PC-3 (cell line): ENCODE results near the gene CTNND1. TPM values are rescaled to one million over a fixed set of nuclear protein-coding genes. Genes with fewer than 3 reads are reported as not detected.

Experiments
- ATAC-seq: fragments of 200-7000 bp; cut with Tn5 transposase; 2 replicates; pipeline ENCODE4 v1.9.1; 2020; ENCODE audit warnings: mild to moderate bottlenecking, moderate library complexity
- BruUV-seq: library from RNA; stranded (reverse); fragments of 400-500 nt; replicated peaks from 2 replicates; lab custom pipeline; 2021; lab: Mats Ljungman, UMichigan
- CTCF ChIA-PET: fragments of 300-600 bp; sonication (Branson Sonifier 250); formaldehyde crosslinking; loops from one replicate; lab custom pipeline; 2022; ENCODE audit warnings: antibody characterized with exemption; lab: Charles Lee
- POLR2A ChIA-PET: fragments of 300-600 bp; sonication (Branson Sonifier 250); formaldehyde crosslinking; loops from one replicate; lab custom pipeline; 2022; ENCODE audit warnings: antibody characterized with exemption; ENCODE audit not compliant: unreplicated experiment; lab: Charles Lee
- DNase-seq: peaks from one replicate; pipeline ENCODE4 v3.0.0-alpha.2; 2015
- H2AFZ ChIP-seq: fragments of 300-600 bp; sonication (generic); 2 replicates; pipeline ENCODE4 v1.6.0; 2016; ENCODE audit warnings: antibody characterized with exemption, low read length
- H3F3A ChIP-seq: fragments of 300-600 bp; sonication (generic); one replicate; pipeline ENCODE4 v1.6.0; 2017; ENCODE audit warnings: antibody characterized with exemption, low read length, control low read depth, mild to moderate bottlenecking; ENCODE audit not compliant: unreplicated experiment
- H3K27ac ChIP-seq: fragments of 300-600 bp; sonication (generic); 2 replicates; pipeline ENCODE4 v1.5.1; 2016; ENCODE audit warnings: mild to moderate bottlenecking, low read length
- H3K27me3 ChIP-seq: fragments of 300-600 bp; sonication (generic); 2 replicates; pipeline ENCODE4 v1.6.1; 2016; ENCODE audit warnings: low read length, mixed read lengths
- H3K36me3 ChIP-seq: fragments of 300-600 bp; sonication (generic); 2 replicates; pipeline ENCODE4 v1.6.1; 2016; ENCODE audit warnings: low read depth, mixed run types, low read length, mixed read lengths
- H3K4me1 ChIP-seq: fragments of 300-600 bp; sonication (generic); 2 replicates; pipeline ENCODE4 v1.5.1; 2016; ENCODE audit warnings: low read length; ENCODE audit not compliant: insufficient read depth
- H3K4me2 ChIP-seq: fragments of 300-600 bp; sonication (generic); 2 replicates; pipeline ENCODE4 v1.6.0; 2016; ENCODE audit warnings: low read length
- H3K4me3 ChIP-seq: fragments of 300-600 bp; sonication (generic); 2 replicates; pipeline ENCODE4 v1.5.1; 2016; ENCODE audit warnings: mild to moderate bottlenecking, low read length, mixed read lengths
- H3K79me2 ChIP-seq: fragments of 300-600 bp; sonication (generic); 2 replicates; pipeline ENCODE4 v1.6.1; 2017; ENCODE audit warnings: low read length, mixed read lengths
- H3K9ac ChIP-seq: fragments of 300-600 bp; sonication (generic); 2 replicates; pipeline ENCODE4 v1.6.0; 2016; ENCODE audit warnings: mild to moderate bottlenecking, low read length
- H3K9me2 ChIP-seq: fragments of 300-600 bp; sonication (generic); replicated peaks from 2 replicates; pipeline ENCODE4 v1.6.1; 2016; ENCODE audit warnings: mixed run types, low read length, mixed read lengths
- H3K9me3 ChIP-seq: fragments of 300-600 bp; sonication (generic); 2 replicates; pipeline ENCODE4 v1.6.1; 2016; ENCODE audit warnings: low read length, mixed read lengths
- H4K20me1 ChIP-seq: fragments of 300-600 bp; sonication (generic); 2 replicates; pipeline ENCODE4 v1.6.1; 2016; ENCODE audit warnings: low read length, mixed read lengths
- EZH2 ChIP-seq: fragments of 300-600 bp; sonication (generic); IDR thresholded peaks from one replicate; pipeline ENCODE4 v1.6.1; 2017; ENCODE audit warnings: antibody characterized with exemption, mild to moderate bottlenecking, low read length; ENCODE audit not compliant: unreplicated experiment
- EZH2phosphoT487 ChIP-seq: fragments of 300-600 bp; sonication (generic); IDR thresholded peaks from 2 replicates; pipeline ENCODE4 v1.6.1; 2018; ENCODE audit warnings: mild to moderate bottlenecking, antibody characterized with exemption, low read length, borderline replicate concordance
- intact Hi-C: fragments of 100-400 bp; cut with micrococcal nuclease; formaldehyde crosslinking; loops from 2 replicates; pipeline ENCODE4 v1.9.0; 2023
- total RNA-seq: library from RNA; depleted of rRNA; stranded (reverse); fragments of >200 nt; gene quantifications from 2 replicates; pipeline ENCODE4 v1.2.3, GENCODE V29; 2014
- TF ChIP-seq, protein P1 (sequence below): fragments of 300-600 bp; sonication (generic); conservative IDR thresholded peaks from 2 replicates; pipeline ENCODE4 v1.5.1; 2017; ENCODE audit warnings: antibody characterized with exemption, low read depth, mild to moderate bottlenecking, low read length

The CTNND1 gene
- total RNA-seq, 1 experiment from 2014 or later, result 121 TPM

DNA sequence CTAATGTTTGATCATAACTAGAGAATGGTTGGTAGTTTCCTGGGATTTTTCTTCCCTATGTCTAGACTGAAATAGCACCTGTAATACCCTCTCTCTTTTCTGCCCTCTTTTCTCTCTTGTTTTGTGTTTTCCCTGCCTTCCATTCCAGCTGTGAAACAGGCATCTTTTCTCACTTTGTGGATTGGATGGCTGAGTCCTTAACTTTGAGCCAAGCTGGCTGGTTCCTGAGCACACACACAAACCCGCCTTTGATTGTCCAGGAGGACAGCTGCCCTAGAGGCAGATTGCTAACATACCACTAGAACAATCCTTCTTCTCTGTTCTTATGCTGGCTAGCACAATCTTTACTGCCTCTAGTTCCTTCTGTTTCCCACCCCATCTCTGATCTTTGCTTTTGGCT lies 17.7 kb downstream of the CTNND1 start:
- Histone ChIP-seq H2AFZ (no peak overlapping the region), H3K27ac (peak overlapping the region; percentile 96), H3K9me2 (no peaks in the 10 kb centered on the region), H3K27me3 (no peaks in the 10 kb centered on the region), H3K79me2 (peaks cover 99% of the 10 kb centered on the region), H3K9me3 (no peaks in the 10 kb centered on the region), H4K20me1 (peaks cover 18% of the 10 kb centered on the region; the same call in 1 of the 2 replicates), H3K9ac (peak overlapping the region; percentile 76), H3K36me3 (peaks cover 9% of the 10 kb centered on the region; the same call in 1 of the 2 replicates), H3K4me2 (peak overlapping the region; percentile 89), H3K4me1 (peaks cover 82% of the 10 kb centered on the region), H3K4me3 (peak overlapping the region; percentile 60), H3F3A (peaks cover 18% of the 10 kb centered on the region)
- no TSS peak for BruUV-seq
- POLR2A ChIA-PET, result interaction anchor here (0.6 to 1.9 kb wide), 4 partner anchors 13 to 23 kb away, joined by 3 to 39 read pairs (median 7); partner anchors contain the start of gene CTNND1
- CTCF ChIA-PET, result interaction anchor here (0.6 to 2.3 kb wide), 4 partner anchors 17 to 28 kb away, joined by 3 to 49 read pairs (median 4); partner anchors contain the start of gene BTBD18
- TF ChIP-seq EZH2phosphoT487 (no peak), EZH2 (no peak)
- TF ChIP-seq, protein P1, sequence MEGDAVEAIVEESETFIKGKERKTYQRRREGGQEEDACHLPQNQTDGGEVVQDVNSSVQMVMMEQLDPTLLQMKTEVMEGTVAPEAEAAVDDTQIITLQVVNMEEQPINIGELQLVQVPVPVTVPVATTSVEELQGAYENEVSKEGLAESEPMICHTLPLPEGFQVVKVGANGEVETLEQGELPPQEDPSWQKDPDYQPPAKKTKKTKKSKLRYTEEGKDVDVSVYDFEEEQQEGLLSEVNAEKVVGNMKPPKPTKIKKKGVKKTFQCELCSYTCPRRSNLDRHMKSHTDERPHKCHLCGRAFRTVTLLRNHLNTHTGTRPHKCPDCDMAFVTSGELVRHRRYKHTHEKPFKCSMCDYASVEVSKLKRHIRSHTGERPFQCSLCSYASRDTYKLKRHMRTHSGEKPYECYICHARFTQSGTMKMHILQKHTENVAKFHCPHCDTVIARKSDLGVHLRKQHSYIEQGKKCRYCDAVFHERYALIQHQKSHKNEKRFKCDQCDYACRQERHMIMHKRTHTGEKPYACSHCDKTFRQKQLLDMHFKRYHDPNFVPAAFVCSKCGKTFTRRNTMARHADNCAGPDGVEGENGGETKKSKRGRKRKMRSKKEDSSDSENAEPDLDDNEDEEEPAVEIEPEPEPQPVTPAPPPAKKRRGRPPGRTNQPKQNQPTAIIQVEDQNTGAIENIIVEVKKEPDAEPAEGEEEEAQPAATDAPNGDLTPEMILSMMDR, result 0 out of 2 replicates have a peak, but pooled peaks have one; percentile 17
- intact Hi-C loops, result loop anchor here (1.0 kb wide), 1 partner anchor 14 kb away; no protein-coding TSS in a partner anchor
- ATAC-seq (peak; percentile 53), DNase-seq (peak; percentile 82)

DNA sequence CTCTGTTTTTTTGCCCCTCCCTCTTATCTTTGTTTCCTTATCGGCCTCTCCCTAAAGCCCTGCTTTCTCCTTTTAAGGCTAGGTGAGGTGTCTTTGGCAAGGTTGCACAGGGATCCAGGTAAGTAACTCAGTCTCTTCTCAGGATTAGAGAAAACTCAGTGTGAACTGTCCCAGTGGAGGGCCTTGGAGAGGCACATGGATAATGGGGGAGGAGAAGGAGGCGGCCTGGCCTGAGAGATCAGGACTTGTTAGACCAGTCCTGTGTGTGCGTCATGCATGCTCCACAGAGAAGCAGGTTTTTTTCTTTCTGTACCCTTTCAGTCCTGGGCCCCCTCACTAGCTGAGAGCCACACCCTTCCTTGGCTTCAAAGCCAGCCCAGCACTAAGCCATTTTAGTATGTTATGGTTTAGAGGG lies 19.9 kb downstream of the CTNND1 start:
- peak overlapping the region; percentile 96 for H3K27ac ChIP-seq
- H3K27me3 ChIP-seq, result no peaks in the 10 kb centered on the region
- intact Hi-C loops, result no loop called here
- ChIA-PET CTCF (no interaction called here), POLR2A (no interaction called here)
- peak overlapping the region; percentile 74 for H3K9ac ChIP-seq
- H3K9me2 ChIP-seq, result no peaks in the 10 kb centered on the region
- DNase-seq, result peak; percentile 96
- H3K9me3 ChIP-seq, result no peaks in the 10 kb centered on the region
- peaks cover 63% of the 10 kb centered on the region for H3K4me1 ChIP-seq
- peaks cover 9% of the 10 kb centered on the region; the same call in 1 of the 2 replicates for H3K36me3 ChIP-seq
- BruUV-seq, result no TSS peak
- ATAC-seq, result peak; percentile 19; the same call in 1 of the 2 replicates
- no peak overlapping the region for H2AFZ ChIP-seq
- peaks cover 18% of the 10 kb centered on the region for H3F3A ChIP-seq
- peak overlapping the region; percentile 45; the same call in 1 of the 2 replicates for H3K4me3 ChIP-seq
- H4K20me1 ChIP-seq, result 0 out of 2 replicates have a peak, but pooled peaks cover 4% of the 10 kb centered on the region
- peak overlapping the region; percentile 89 for H3K4me2 ChIP-seq
- peaks cover 99% of the 10 kb centered on the region for H3K79me2 ChIP-seq
- TF ChIP-seq EZH2 (no peak), EZH2phosphoT487 (no peak)
- TF ChIP-seq, protein P1, result no peak

DNA sequence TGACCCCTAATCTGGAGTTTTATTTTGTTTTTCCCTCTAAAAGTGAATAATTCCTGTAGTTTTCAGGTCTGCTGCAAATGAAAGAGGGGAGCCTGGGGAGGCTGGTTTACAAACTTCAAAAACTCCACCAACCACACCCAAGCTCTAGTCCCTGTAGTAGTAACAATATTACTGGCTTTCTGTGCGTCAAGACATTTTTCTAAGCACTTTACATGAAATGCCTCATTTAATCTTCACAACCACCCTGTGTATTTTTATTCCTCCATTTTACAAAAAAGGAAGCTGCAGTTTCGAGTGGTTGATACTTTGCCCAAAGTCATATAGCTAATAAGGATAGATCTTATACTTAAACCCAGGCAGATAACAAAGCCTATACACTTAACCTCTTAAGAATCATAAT lies 23.5 kb downstream of the CTNND1 start:
- no peak overlapping the region for H3K9ac ChIP-seq
- H3K79me2 ChIP-seq, result peaks cover 100% of the 10 kb centered on the region
- intact Hi-C loops, result no loop called here
- ChIA-PET CTCF (no interaction called here), POLR2A (no interaction called here)
- peaks cover 9% of the 10 kb centered on the region; the same call in 1 of the 2 replicates for H3K36me3 ChIP-seq
- BruUV-seq, result no TSS peak
- H3K27ac ChIP-seq, result no peak overlapping the region
- no peak for ATAC-seq
- no peak overlapping the region for H3K4me3 ChIP-seq
- H3K4me2 ChIP-seq, result no peak overlapping the region
- DNase-seq, result no peak
- peaks cover 29% of the 10 kb centered on the region for H3K4me1 ChIP-seq
- H3K27me3 ChIP-seq, result no peaks in the 10 kb centered on the region
- no peaks in the 10 kb centered on the region for H3K9me3 ChIP-seq
- no peaks in the 10 kb centered on the region for H3K9me2 ChIP-seq
- H4K20me1 ChIP-seq, result no peaks in the 10 kb centered on the region
- no peaks in the 10 kb centered on the region for H3F3A ChIP-seq
- TF ChIP-seq, protein P1, result no peak
- TF ChIP-seq EZH2phosphoT487, result no peak
- no peak for TF ChIP-seq EZH2
- no peak overlapping the region for H2AFZ ChIP-seq
